ENCODE measurements around the gene C6orf163.

The C6orf163 gene

DNA sequence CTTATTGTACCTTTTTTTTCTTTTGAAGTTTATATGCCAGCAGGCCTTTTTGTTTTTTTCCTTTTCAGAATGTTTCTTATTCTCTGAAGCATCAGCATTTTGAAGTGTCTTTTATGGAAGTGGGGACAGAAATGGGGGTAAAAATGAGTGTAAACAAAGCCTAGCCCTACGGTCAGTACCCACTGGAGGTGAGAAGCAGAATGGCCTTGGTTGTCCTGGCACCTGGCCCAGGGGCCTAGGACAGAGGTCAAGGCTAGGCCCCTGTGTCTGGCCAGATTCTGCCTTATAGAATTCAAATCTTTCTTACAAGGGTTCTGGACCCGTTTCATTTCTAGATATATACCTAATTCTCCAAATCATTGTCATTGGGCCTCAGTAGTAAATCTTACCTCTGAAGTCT, 3.5 kb upstream of the C6orf163 start:
- Histone ChIP-seq H3K4me1 (ENCODE audit: insufficient read depth, poor library complexity, severe bottlenecking) (no peaks in the 10 kb centered on the region), H3K4me3 (ENCODE audit: severe bottlenecking) (no peak overlapping the region), H3K27me3 (ENCODE audit: insufficient read depth, poor library complexity, severe bottlenecking) (no peaks in the 10 kb centered on the region), H3K27ac (ENCODE audit: poor library complexity, severe bottlenecking) (no peak overlapping the region), H3K9me3 (ENCODE audit: severe bottlenecking) (no peaks in the 10 kb centered on the region), H3K36me3 (ENCODE audit: low read depth) (no peaks in the 10 kb centered on the region)
- DNase-seq (ENCODE audit: low spot score) (no peak), ATAC-seq (ENCODE audit: low read depth) (no peak)
- no peak for TF ChIP-seq CTCF (IDR thresholded peaks at IDR 0.05; ENCODE audit: poor library complexity, severe bottlenecking)

- H3K36me3 ChIP-seq (ENCODE audit: low read depth): no peaks in the 10 kb centered on the region
- H3K9me3 ChIP-seq (ENCODE audit: severe bottlenecking): no peaks in the 10 kb centered on the region
- TF ChIP-seq CTCF (IDR thresholded peaks at IDR 0.05; ENCODE audit: poor library complexity, severe bottlenecking): no peak
- DNase-seq (ENCODE audit: low spot score) (no peak), ATAC-seq (ENCODE audit: low read depth) (no peak)
- H3K27me3 ChIP-seq (ENCODE audit: insufficient read depth, poor library complexity, severe bottlenecking): no peaks in the 10 kb centered on the region
- no peak overlapping the region for H3K4me3 ChIP-seq (ENCODE audit: severe bottlenecking)
- H3K27ac ChIP-seq (ENCODE audit: poor library complexity, severe bottlenecking): no peak overlapping the region
- no peaks in the 10 kb centered on the region for H3K4me1 ChIP-seq (ENCODE audit: insufficient read depth, poor library complexity, severe bottlenecking)
These were observed 2.7 kb upstream of the C6orf163 start for GRCh38 chr6:87341899-87342298.

DNA sequence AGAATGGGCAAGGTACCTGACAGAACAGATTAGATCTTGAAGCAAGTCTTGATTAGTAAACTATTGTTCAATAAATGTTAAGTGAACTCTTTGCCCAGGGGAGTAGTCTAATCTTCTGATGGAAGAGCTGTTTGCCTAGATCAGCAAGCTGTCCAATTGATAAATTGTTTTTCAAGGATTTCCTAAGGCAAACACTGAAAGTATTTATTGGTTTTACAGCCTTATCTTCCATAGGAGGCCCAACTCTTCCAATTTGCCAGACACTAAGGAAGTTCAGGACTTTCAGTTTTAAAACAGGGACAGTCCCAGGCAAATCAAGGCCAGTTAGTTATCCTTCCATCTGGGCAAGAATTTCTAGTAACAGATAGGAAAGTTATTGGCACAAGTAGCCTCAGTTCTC, 1.8 kb upstream of the C6orf163 start:
- TF ChIP-seq CTCF (IDR thresholded peaks at IDR 0.05; ENCODE audit: poor library complexity, severe bottlenecking): no peak
- no peaks in the 10 kb centered on the region for H3K27me3 ChIP-seq (ENCODE audit: insufficient read depth, poor library complexity, severe bottlenecking)
- ATAC-seq (ENCODE audit: low read depth) (no peak), DNase-seq (ENCODE audit: low spot score) (no peak)
- H3K4me1 ChIP-seq (ENCODE audit: insufficient read depth, poor library complexity, severe bottlenecking): no peaks in the 10 kb centered on the region
- no peaks in the 10 kb centered on the region for H3K36me3 ChIP-seq (ENCODE audit: low read depth)
- H3K4me3 ChIP-seq (ENCODE audit: severe bottlenecking): no peak overlapping the region
- H3K9me3 ChIP-seq (ENCODE audit: severe bottlenecking): no peaks in the 10 kb centered on the region
- no peak overlapping the region for H3K27ac ChIP-seq (ENCODE audit: poor library complexity, severe bottlenecking)

- H3K27me3 ChIP-seq (ENCODE audit: insufficient read depth, poor library complexity, severe bottlenecking): no peaks in the 10 kb centered on the region
- H3K27ac ChIP-seq (ENCODE audit: poor library complexity, severe bottlenecking): no peak overlapping the region
- no peak for DNase-seq (ENCODE audit: low spot score)
- no peak for TF ChIP-seq CTCF (IDR thresholded peaks at IDR 0.05; ENCODE audit: poor library complexity, severe bottlenecking)
- no peaks in the 10 kb centered on the region for H3K36me3 ChIP-seq (ENCODE audit: low read depth)
- no peak overlapping the region for H3K4me3 ChIP-seq (ENCODE audit: severe bottlenecking)
- no peaks in the 10 kb centered on the region for H3K4me1 ChIP-seq (ENCODE audit: insufficient read depth, poor library complexity, severe bottlenecking)
- no peaks in the 10 kb centered on the region for H3K9me3 ChIP-seq (ENCODE audit: severe bottlenecking)
- no peak for ATAC-seq (ENCODE audit: low read depth)
These were observed 2.1 kb downstream of the C6orf163 start for GRCh38 chr6:87346700-87347099.

DNA sequence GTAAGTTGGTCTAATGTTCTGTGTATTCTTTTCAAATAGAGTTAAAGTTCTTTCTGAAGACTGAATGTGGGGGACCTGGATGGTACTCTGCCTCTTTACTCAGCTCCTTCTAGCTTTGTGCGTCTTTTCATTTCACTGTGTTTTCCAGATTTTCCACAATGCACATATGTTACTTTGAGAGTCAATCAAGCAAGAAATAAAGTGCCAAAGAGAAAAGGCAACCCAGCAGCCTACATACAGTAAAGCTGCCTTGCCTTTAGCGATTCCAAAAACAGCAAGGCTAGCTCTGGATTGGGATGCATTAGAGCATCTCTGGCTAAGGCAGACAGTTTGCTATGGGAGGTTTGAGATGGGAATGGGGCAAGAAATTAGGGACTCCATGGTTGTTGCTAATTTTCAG, 5.3 kb downstream of the C6orf163 start:
- H3K9me3 ChIP-seq (ENCODE audit: severe bottlenecking): no peaks in the 10 kb centered on the region
- ATAC-seq (ENCODE audit: low read depth): no peak
- no peak overlapping the region for H3K4me3 ChIP-seq (ENCODE audit: severe bottlenecking)
- no peak for TF ChIP-seq CTCF (IDR thresholded peaks at IDR 0.05; ENCODE audit: poor library complexity, severe bottlenecking)
- no peaks in the 10 kb centered on the region for H3K36me3 ChIP-seq (ENCODE audit: low read depth)
- no peaks in the 10 kb centered on the region for H3K27me3 ChIP-seq (ENCODE audit: insufficient read depth, poor library complexity, severe bottlenecking)
- H3K27ac ChIP-seq (ENCODE audit: poor library complexity, severe bottlenecking): no peak overlapping the region
- no peak for DNase-seq (ENCODE audit: low spot score)
- no peaks in the 10 kb centered on the region for H3K4me1 ChIP-seq (ENCODE audit: insufficient read depth, poor library complexity, severe bottlenecking)
